Measurements from ENCODE around the gene LINC01488.

GRCh38 chr11:69514771-69515170, 33.3 kb downstream of the LINC01488 start:
- TF ChIP-seq EZH2phosphoT487 (IDR thresholded peaks at IDR 0.05; ENCODE audit: insufficient read depth, low read depth) (no peak), EZH2 (IDR thresholded peaks at IDR 0.05; ENCODE audit: insufficient read depth, poor library complexity, severe bottlenecking) (no peak)

Data from GM23248 (cell line).